A172 (cell line): Measurements from ENCODE around the gene SPCS3. TPM values are rescaled to one million over a fixed set of nuclear protein-coding genes. Genes with fewer than 3 reads are reported as not detected.
"Not testable (repeated sequence)": the region's sequence is repeated elsewhere in the genome, so short reads cannot be mapped to it uniquely, and the experiment has no call there.

Experiments
- DNase-seq: peaks from one replicate; pipeline ENCODE4 v3.0.0-alpha.2; 2015; ENCODE audit warnings: low spot score
- total RNA-seq: library from RNA; depleted of rRNA; stranded (reverse); fragments of >200 nt; shearing (Covaris generic); gene quantifications from 2 replicates; pipeline ENCODE4 v1.2.3, GENCODE V29; 2014

Gene SPCS3
- total RNA-seq, 1 experiment from 2014 or later: 69.4 TPM

GRCh38 chr4:176303938-176304337 is 15.8 kb upstream of the SPCS3 start:
- no peak for DNase-seq

- no peak for DNase-seq
These were observed 12.7 kb upstream of the SPCS3 start for GRCh38 chr4:176306837-176307665.

- DNase-seq: no peak
These were observed 12.2 kb upstream of the SPCS3 start for GRCh38 chr4:176307666-176307930.

GRCh38 chr4:176308441-176308840 is 11.3 kb upstream of the SPCS3 start:
- DNase-seq: no peak

GRCh38 chr4:176309046-176309445 is 10.7 kb upstream of the SPCS3 start:
- no peak for DNase-seq

- no peak for DNase-seq
These were observed 10.0 kb upstream of the SPCS3 start for GRCh38 chr4:176309772-176310171.

- DNase-seq: no peak
These were observed 6.0 kb upstream of the SPCS3 start for GRCh38 chr4:176313596-176314336.

- no peak for DNase-seq
These were observed 539 bp upstream of the SPCS3 start for GRCh38 chr4:176319151-176319703.

GRCh38 chr4:176320340-176320975 is 692 bp downstream of the SPCS3 start:
- DNase-seq: peak; percentile 44

- no peak for DNase-seq
These were observed 1.2 kb downstream of the SPCS3 start for GRCh38 chr4:176320976-176321361.

GRCh38 chr4:176321589-176321988 is 1.8 kb downstream of the SPCS3 start:
- no peak for DNase-seq

- DNase-seq: no peak
These were observed 3.9 kb downstream of the SPCS3 start for GRCh38 chr4:176323511-176324160.

GRCh38 chr4:176324876-176325275 is 5.1 kb downstream of the SPCS3 start:
- DNase-seq: not testable (repeated sequence)

GRCh38 chr4:176333076-176333475 is 13.3 kb downstream of the SPCS3 start:
- DNase-seq: no peak

GRCh38 chr4:176334066-176334465 is 14.3 kb downstream of the SPCS3 start:
- no peak for DNase-seq

- DNase-seq: peak; percentile 14
These were observed 15.7 kb downstream of the SPCS3 start for GRCh38 chr4:176335421-176335820.

- DNase-seq: no peak
These were observed 20.4 kb downstream of the SPCS3 start for GRCh38 chr4:176339936-176340761.

GRCh38 chr4:176340871-176341685 is 21.3 kb downstream of the SPCS3 start:
- DNase-seq: peak; percentile 44

GRCh38 chr4:176342384-176342783 is 22.6 kb downstream of the SPCS3 start:
- no peak for DNase-seq

- DNase-seq: no peak
These were observed 23.5 kb downstream of the SPCS3 start for GRCh38 chr4:176343286-176343685.
